Activated CD8-positive, alpha-beta T cell treated with anti-CD3 and anti-CD28 coated beads for 36 hours (primary cell): ENCODE results near the gene ZSCAN2. TPM values are rescaled to one million over a fixed set of nuclear protein-coding genes. Genes with fewer than 3 reads are reported as not detected.
A peak's percentile ranks its signal among the peaks of the same experiment; 100 is the strongest.
"Not testable (repeated sequence)": the region's sequence is repeated elsewhere in the genome, so short reads cannot be mapped to it uniquely, and the experiment has no call there.

ENCODE experiments used
- ATAC-seq: fragments of 200-7000 bp; cut with Tn5 transposase; one replicate; pipeline ENCODE4 v1.10.0; 2021; ENCODE audit warnings: mild to moderate bottlenecking, moderate library complexity
- CTCF ChIA-PET: fragments of 350-600 bp; sonication (Branson Sonifier 250); formaldehyde crosslinking; loops from one replicate; lab custom pipeline; 2021; ENCODE audit warnings: antibody characterized with exemption; lab: Charles Lee
- POLR2A ChIA-PET: fragments of 350-600 bp; sonication (Branson Sonifier 250); formaldehyde crosslinking; loops from one replicate; lab custom pipeline; 2021; ENCODE audit warnings: antibody characterized with exemption; lab: Charles Lee
- DNase-seq: peaks from one replicate; pipeline ENCODE4 v3.0.0-alpha.2; 2020
- H3K27ac Mint-ChIP-seq: one replicate; pipeline ENCODE4 v1.8.0; 2021; ENCODE audit warnings: mild to moderate bottlenecking, mixed read lengths
- H3K27me3 Mint-ChIP-seq: one replicate; pipeline ENCODE4 v1.8.0; 2021; ENCODE audit warnings: mixed read lengths
- H3K36me3 Mint-ChIP-seq: one replicate; pipeline ENCODE4 v1.8.0; 2021; ENCODE audit warnings: low read depth, mixed read lengths
- H3K4me1 Mint-ChIP-seq: one replicate; pipeline ENCODE4 v1.8.0; 2021; ENCODE audit warnings: low read depth, mixed read lengths
- H3K4me3 Mint-ChIP-seq: one replicate; pipeline ENCODE4 v1.8.0; 2021; ENCODE audit warnings: mild to moderate bottlenecking, moderate library complexity, mixed read lengths
- H3K9me3 Mint-ChIP-seq: one replicate; pipeline ENCODE4 v1.8.0; 2021; ENCODE audit warnings: mixed read lengths
- intact Hi-C: fragments of 100-400 bp; cut with micrococcal nuclease; formaldehyde crosslinking; loops from one replicate; pipeline ENCODE4 v1.10.0; 2022
- total RNA-seq, 2 experiments: library from RNA; stranded (reverse); gene quantifications; one replicate each; pipeline ENCODE4 v1.2.3, GENCODE V29; 2021
- TF ChIP-seq, protein P1 (sequence below): fragments of 200-600 bp; IDR thresholded peaks from one replicate; pipeline ENCODE4 v1.8.0; 2022; ENCODE audit warnings: antibody characterized with exemption, mild to moderate bottlenecking

The ZSCAN2 gene
- total RNA-seq, 2 experiments from 2014 or later = 6.6 to 7.6 TPM

DNA sequence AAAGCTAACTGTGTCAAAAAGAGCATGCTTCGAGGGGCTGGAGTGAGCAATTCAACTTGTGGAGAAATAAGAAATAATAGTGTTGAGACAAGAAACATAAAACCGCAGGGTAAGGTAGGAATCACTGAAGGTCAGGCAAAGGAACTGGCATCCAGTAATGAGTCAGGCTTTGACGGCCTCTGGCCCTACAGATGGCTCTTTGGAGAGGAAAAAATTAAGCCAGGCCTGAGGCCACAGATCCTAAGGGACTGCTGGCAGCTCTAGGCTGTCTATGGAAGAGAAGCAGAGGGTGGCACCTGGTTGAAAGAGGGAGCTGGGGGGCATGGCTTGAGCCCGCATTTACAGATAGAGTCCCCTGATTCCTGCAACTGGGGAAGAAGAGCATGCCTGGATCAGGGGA, 28.6 kb upstream of the ZSCAN2 start:
- ChIA-PET CTCF (interaction anchor here (0.9 to 4.3 kb wide), 4 partner anchors 14 to 306 kb away, joined by 3 to 44 read pairs (median 4); no protein-coding TSS in a partner anchor), POLR2A (interaction anchor here (1.0 kb wide), 1 partner anchor 82 kb away, joined by 4 read pairs; the partner anchor contains the start of gene WDR73)
- no peak overlapping the region for H3K27ac Mint-ChIP-seq
- no peaks in the 10 kb centered on the region for H3K36me3 Mint-ChIP-seq
- H3K9me3 Mint-ChIP-seq = no peaks in the 10 kb centered on the region
- TF ChIP-seq, protein P1, sequence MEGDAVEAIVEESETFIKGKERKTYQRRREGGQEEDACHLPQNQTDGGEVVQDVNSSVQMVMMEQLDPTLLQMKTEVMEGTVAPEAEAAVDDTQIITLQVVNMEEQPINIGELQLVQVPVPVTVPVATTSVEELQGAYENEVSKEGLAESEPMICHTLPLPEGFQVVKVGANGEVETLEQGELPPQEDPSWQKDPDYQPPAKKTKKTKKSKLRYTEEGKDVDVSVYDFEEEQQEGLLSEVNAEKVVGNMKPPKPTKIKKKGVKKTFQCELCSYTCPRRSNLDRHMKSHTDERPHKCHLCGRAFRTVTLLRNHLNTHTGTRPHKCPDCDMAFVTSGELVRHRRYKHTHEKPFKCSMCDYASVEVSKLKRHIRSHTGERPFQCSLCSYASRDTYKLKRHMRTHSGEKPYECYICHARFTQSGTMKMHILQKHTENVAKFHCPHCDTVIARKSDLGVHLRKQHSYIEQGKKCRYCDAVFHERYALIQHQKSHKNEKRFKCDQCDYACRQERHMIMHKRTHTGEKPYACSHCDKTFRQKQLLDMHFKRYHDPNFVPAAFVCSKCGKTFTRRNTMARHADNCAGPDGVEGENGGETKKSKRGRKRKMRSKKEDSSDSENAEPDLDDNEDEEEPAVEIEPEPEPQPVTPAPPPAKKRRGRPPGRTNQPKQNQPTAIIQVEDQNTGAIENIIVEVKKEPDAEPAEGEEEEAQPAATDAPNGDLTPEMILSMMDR = no peak
- H3K27me3 Mint-ChIP-seq = no peaks in the 10 kb centered on the region
- no peak for DNase-seq
- no peak for ATAC-seq
- no peak overlapping the region for H3K4me3 Mint-ChIP-seq
- intact Hi-C loops = no loop called here
- H3K4me1 Mint-ChIP-seq = peaks cover 14% of the 10 kb centered on the region

DNA sequence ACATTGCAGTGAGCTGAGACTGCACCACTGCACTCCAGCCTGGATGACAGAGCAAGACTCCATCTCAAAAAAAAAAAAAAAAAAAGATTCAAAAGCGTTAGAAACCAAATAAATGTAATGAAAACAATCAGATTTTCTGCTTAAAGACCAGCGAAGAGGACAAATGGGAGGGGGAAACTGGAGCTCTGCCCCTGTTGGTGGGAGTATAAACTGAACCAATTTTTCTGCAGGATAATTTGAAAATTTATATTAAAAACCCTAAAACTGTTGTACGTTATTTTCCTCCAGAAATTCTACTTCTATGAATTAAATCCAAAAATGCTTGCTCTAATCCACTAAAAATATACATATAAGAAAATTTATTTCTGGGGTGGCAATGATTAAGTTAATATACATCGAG, 25.3 kb upstream of the ZSCAN2 start:
- POLR2A ChIA-PET = no interaction called here

DNA sequence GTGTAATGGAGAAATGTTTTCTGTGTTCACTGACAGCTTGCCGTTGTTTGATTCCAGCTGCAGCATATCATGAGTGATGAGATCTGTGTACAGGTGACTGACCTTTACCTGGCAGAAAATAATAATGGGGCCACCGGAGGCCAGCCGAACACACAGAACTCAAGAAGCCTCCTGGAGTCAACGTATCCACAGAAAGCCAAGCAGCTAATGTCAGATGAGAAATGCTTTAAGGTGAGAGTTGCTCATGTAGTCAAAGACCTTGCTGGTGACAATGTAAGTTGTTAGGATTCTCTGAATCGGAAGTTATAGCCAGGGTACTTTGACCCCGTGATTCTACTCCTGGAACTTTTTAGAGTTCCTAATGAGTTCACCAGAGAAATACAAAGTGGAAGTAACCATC, 22.9 kb upstream of the ZSCAN2 start:
- H3K4me3 Mint-ChIP-seq, POLR2A ChIA-PET, intact Hi-C loops, H3K27ac Mint-ChIP-seq, H3K9me3 Mint-ChIP-seq, DNase-seq, H3K4me1 Mint-ChIP-seq, H3K27me3 Mint-ChIP-seq, ATAC-seq, H3K36me3 Mint-ChIP-seq: not testable (repeated sequence)
- CTCF ChIA-PET = interaction anchor here (0.8 kb wide), 2 partner anchors 10 to 12 kb away, joined by 3 read pairs; no protein-coding TSS in a partner anchor

More for the DNA sequence above, 25.3 kb upstream of the ZSCAN2 start:
- Mint-ChIP-seq H3K4me1 (peaks cover 5% of the 10 kb centered on the region), H3K27ac (no peak overlapping the region), H3K9me3 (no peaks in the 10 kb centered on the region), H3K27me3 (no peaks in the 10 kb centered on the region), H3K4me3 (no peak overlapping the region), H3K36me3 (no peaks in the 10 kb centered on the region)
- intact Hi-C loops = no loop called here
- no peak for ATAC-seq
- no peak for DNase-seq
- CTCF ChIA-PET = interaction anchor here (0.6 to 2.0 kb wide), 5 partner anchors 9 to 352 kb away, joined by 3 to 8 read pairs (median 3); no protein-coding TSS in a partner anchor
- TF ChIP-seq, protein P1 = no peak

DNA sequence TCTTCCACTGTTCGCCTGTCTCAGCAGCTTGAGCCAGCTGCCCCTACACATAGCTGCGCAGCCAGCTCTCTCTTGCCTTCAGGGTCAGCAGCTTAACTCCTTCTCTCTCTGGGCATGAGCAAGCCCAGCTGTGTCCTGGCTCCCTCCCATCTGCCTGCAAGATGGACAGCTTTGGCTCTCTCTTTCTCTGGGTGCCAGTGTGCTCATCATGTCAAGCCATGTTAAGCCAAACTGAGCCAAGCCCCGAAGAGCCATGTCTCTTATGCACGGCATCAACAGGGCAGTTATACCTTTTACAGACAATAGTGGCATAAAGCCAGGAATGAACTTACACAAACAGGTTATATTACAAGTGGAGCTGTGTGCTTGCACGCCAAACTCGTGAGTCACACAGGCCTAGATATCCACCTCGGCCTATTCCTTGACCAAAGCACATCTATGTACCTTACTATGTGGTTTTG, 21.5 kb upstream of the ZSCAN2 start:
- H3K4me1 Mint-ChIP-seq, H3K9me3 Mint-ChIP-seq, H3K4me3 Mint-ChIP-seq, POLR2A ChIA-PET, DNase-seq, ATAC-seq, H3K36me3 Mint-ChIP-seq, CTCF ChIA-PET, H3K27ac Mint-ChIP-seq, intact Hi-C loops, H3K27me3 Mint-ChIP-seq: not testable (repeated sequence)

DNA sequence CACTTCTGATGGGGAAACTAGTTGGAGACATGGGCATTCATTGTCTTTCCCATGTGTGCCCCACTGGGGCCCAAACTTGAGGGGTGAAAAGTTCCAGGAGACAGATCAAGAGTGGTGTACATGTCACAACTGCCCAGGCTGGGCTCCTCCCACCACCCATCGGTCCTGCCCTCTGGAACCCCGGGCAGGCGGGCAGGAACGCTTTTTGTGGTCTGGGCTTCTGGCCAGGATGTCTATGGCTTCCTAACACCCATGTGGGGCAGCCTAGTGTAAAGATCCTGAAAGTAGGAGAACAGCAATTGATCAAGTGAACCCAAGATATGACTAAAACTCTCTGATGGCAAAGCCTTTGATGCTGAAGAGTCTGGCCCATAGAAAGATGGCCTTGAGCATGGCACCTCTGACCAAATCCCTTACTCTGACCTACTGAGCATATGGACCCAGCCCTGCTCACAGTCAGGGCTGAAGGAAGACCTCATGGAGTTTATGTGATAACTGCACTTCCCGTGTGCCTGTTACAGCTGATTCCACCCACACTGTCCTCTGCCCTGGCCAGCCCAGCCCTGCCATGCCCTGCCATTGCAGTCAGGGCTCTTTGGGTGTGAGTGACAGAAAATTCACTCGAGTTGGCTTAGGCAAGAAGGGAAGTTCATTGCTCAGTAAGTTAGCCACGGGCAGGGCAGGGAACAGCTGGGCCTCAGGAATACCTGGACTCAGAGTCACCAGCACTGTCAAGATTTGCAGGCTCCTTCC, 19.0 kb upstream of the ZSCAN2 start:
- H3K9me3 Mint-ChIP-seq, H3K27ac Mint-ChIP-seq, H3K4me3 Mint-ChIP-seq, H3K36me3 Mint-ChIP-seq, ATAC-seq, CTCF ChIA-PET, H3K4me1 Mint-ChIP-seq, H3K27me3 Mint-ChIP-seq, POLR2A ChIA-PET, DNase-seq: not testable (repeated sequence)
- intact Hi-C loops = loop anchor here (10.0 kb wide), 1 partner anchor 53 kb away; no protein-coding TSS in a partner anchor

DNA sequence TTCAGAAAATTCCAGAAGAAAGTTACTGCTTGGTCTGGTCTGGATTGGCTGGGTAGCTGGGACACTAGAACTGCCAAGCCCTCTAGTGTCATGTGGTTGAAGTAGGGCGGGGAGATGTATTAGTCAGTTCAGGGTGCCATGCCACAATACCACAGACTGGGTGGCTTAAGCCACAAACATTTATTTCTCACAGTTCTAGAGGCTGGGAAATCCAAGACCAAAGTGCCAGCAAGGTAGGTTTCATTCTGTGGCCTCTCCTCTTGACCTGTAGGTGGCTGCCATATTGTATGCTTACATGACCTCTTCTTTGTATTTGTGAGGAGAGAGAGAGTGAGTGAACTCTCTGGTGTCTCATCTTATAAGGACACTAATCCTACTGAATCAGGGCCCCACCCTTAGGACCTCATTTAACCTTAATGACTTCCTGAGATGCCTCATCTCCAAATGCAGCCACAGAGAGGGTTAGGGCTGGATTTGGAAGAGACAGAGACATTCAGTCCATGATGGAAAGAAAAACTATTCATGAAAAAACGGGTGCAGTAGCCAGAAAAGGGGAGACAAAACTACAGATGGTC, 18.1 kb upstream of the ZSCAN2 start:
- Mint-ChIP-seq H3K4me1 (peaks cover 9% of the 10 kb centered on the region), H3K27me3 (peaks cover 4% of the 10 kb centered on the region), H3K9me3 (peaks cover 3% of the 10 kb centered on the region), H3K4me3 (no peak overlapping the region), H3K27ac (no peak overlapping the region), H3K36me3 (no peaks in the 10 kb centered on the region)
- ATAC-seq (peak; percentile 45), DNase-seq (peak; percentile 54)
- ChIA-PET POLR2A (no interaction called here), CTCF (no interaction called here)
- intact Hi-C loops = loop anchor here (10.0 kb wide), 1 partner anchor 52 kb away; no protein-coding TSS in a partner anchor
- TF ChIP-seq, protein P1 = no peak

DNA sequence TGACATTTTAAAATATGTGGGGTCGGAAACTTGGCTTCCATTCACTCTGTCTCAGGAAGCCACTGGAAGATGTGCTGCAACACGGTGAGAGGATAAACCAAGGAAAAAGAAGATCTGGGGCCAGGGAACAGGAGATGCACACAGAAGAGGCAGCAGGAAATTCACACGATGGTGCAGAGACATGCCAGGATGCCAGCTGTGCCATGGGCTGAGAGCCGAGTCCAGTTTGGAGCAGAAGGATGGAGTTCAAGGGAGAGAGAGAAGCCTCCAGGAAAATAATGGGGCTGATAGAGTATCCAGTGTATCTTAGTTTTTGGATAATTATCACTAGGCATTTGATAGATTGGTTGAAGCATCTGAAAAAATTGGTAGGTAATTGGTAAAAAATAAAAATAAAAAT, 16.9 kb upstream of the ZSCAN2 start:
- intact Hi-C loops = loop anchor here (10.0 kb wide), 1 partner anchor 51 kb away; no protein-coding TSS in a partner anchor
- H3K4me3 Mint-ChIP-seq, H3K27ac Mint-ChIP-seq, H3K9me3 Mint-ChIP-seq, POLR2A ChIA-PET, DNase-seq, ATAC-seq, H3K36me3 Mint-ChIP-seq, H3K27me3 Mint-ChIP-seq: not testable (repeated sequence)
- CTCF ChIA-PET = interaction anchor here (0.9 to 5.5 kb wide), 2 partner anchors 8 to 12 kb away, joined by 3 to 44 read pairs; no protein-coding TSS in a partner anchor
- peaks cover 11% of the 10 kb centered on the region for H3K4me1 Mint-ChIP-seq
